NCI-H146 (cell line): Measurements from ENCODE around the gene HOXB5.

Source experiments
- DNase-seq: peaks from one replicate; lab custom pipeline; 2025; lab: John Stamatoyannopoulos, UW

The HOXB5 gene

DNA sequence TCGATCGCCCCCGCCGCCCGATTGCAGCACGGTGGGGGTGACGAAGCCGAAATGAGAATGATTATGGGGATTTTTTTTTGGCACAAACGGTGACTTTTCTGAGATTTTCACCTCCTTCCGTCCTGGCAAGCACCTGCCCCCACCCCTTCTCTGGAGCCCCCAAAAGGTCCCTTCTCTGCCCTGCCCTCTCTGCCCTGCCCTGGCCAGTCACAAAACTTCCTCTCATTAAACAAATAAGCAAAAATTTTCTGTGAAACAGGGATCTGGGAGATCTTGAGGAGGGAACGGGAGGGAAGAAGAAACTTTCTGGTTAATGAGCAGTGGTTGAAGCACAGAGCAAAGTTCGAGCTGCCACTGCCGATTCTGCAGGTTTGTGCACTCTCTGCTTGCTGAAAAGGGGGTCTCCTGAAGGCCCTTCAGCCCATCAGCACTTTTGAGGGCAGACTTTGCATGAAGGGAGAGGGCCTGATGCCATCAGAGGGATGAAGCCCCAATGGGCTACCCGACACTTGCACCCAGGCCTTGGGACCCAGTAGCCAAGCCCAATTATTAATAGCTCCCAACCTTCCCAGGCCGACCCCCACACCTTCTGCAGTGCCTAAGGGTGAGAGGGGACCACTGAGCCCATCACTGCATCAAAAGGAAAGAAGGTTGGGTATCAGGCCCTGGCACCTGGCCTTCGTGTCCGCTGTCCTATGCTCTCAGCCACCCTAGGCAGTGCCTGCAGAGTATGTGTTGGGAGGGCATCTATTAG, 22.6 kb upstream of the HOXB5 start:
- DNase-seq, result no peak

DNA sequence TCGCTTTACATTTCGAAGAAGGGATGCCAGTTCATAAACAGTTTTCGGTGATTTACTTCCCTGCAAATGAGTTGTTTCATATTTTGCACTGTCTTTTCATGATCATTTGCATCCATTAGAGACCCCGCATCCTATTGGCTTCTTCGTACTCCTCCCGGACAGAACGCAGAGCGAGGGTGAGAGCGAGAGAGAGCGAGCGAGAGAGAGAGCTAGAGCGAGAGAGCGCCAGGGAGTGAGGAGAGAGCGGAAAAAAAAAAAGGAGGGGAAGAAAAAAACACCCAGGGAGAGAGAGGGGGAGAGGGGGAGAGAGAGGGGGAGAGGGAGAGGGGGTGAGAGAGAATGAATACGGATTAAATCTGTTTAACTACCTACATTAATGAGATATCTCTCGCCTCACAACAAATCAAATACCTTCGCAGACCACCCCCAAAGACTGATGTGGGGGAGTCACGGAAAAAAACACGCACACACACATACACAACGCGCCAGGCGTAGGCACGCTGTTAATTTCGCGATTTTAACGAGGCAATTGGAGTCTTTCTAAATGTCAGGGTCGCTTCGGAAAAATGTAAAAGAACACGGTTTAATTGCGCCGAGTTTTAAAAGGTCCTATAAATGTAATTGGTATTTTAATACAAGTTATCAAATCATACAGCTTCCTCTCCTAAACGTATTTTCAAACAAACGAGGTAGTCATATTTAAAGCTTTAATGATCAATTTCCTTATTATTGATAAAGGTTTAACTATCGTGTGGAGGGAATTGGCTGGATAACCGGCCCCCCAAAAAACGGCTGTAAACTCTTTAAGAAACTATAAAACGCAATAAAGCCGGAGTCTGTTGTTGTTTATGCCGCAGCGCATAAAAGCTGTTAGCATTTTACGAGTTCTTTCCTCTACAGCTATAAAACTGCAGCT, 21.7 kb upstream of the HOXB5 start, which contains the start of gene HOXB8:
Gene HOXB8 (minus strand): TSS at position 246 of the 916 bp plus-strand sequence. CDS start 588 bp downstream, outside the sequence.
- no peak for DNase-seq

DNA sequence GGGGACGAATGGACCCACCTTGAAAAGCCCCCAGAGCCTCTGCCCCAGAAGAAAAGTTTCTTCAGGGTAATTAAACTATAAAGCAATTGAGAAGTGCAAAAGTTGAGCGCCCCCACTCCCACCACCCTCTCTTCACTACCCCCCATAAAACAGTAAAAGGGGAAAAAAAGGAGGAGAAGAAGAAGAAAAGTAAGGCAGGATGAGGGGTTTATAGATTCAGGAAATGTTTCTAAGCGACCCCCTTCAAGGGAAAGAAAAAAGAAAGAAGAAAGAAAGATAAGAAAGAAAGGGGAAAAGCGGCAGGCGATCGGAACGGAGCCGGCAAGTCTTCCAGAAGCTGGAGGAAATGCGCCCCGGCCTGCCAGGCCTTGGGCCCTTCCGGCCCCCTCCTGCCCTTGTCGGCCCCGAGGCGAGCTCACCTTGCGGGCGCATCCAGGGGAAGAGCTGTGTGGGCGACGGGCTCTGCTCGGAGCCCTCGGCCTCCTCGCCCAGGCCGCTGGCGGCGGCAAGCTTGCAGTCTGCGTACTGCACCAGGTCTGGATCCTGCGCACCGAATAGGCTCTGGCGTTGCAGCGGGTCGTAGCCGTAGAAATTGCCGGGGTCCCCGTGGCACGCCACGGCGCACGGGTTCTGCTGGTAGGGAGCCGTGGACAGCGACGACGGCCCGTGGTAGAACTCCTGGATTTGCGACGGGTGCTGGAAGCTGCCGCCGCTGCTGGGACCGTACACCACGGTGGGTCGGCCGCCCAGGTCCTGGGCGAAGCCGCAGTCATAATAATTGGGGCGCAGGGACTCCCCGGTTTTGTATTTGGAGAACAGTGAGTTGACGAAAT, 20.5 kb upstream of the HOXB5 start:
- no peak for DNase-seq

DNA sequence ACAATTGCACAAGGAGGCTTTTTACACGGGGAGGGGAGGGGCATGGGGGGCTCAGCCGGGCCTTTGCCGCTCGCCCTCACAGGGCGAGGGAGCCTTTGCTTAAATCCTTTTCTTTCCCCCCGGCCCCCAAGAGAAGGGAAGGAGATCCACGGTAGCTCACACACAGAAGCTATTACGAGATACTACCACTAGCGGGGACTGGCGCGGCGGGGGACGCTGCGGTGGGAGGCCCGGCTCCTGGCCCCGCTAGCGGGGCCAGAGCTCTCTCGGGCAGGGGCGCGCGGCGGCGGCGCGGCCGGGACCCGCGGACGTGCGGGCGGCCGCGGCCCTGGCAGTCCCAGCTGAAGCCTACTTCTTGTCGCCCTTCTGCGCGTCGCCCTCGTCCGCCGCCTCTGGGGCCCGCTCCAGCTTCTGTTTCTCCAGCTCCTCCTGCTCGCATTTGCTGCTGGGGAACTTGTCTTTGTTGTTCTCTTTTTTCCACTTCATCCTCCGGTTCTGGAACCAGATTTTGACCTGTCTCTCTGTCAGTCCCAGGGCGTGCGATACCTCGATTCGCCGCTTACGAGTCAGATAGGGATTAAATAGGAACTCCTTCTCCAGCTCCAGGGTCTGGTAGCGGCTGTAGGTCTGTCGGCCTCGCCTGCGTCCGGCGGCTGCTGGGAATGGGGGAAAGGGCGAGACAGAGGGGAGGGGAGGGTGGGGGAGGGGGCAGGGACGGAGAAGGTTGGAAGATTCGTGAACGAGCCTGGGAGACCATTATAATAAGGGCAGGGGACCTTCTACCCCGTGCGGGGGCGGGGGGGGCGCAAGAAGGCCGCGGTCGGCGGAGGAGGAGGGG, 19.5 kb upstream of the HOXB5 start:
- no peak for DNase-seq

DNA sequence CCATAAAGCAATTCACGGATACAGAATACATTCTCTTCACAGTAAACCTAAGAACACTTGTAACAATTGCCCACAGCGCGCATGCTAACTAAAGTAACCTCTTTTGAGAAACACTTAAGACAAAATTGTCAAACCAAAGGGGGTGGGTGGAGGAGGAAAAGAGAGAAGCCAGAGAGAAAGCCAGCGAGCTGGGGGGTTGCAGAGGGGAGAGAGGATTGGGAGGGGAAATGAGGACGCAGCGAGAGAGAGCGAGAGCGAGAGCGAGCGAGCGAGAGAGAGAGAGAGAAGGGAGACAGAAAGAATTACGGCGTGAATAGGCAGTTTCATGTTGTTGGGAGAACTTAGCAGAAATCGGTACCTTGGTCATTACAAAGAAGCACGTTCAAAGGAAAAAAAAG, 18.9 kb upstream of the HOXB5 start:
- DNase-seq, result peak; percentile 41

DNA sequence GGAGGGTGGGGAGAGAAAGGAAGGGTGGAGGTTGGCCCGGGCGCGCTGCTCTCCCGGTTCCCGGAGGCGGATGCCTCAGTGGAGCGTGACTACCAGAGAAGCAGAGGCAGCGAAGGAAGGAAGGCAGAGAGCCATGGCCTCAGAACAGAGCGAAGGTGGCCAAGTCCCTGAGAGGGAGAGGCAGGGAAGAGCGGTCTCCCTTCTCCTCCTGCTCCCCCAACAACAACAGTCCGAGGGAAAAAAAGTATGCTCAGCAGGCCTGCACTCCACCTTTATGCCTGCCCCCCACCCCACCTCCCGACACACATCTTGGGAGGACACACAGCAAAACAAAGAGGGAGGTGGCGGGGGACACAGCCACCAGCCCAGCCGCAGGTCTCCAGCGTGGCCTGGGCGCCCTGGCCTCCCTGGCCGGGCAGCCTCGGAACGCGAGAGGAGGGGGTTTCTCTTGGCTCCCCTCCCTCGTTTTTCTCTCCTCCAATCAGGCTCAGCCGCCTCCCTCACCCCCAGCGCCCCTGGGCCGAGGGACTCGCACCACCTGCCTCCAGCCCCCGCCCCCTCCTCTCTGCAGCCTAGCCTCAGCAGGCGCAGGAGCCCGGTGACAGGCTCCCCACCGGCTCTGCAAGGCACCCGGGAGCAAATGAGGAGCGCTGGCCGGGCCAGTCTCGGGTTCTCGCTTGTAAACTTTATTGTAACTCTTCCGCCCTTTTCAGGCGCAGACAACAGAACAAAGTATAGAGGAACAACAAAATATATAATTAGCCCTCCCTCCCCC, 18.3 kb upstream of the HOXB5 start:
- peak; percentile 88 for DNase-seq

DNA sequence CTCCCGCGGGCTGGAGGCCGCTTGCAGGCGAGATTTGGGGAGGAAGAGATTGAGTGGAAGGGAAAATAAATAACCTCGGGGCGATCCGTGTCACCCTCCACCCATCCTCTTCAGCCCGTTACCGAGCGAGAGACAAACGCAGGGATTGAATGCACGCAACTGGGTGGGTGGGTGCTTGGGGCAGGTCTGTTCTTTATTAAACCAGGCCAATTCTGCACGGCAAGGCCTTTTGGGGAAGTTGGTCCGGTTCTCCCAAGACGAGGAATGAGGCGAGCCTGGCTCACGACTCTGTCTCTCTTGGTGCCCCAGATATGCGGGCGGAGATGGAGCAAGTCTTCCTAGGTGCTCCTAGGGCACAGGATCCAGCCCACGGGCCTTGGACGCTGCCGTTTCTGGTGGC, 17.6 kb upstream of the HOXB5 start:
- DNase-seq, result peak; percentile 59

DNA sequence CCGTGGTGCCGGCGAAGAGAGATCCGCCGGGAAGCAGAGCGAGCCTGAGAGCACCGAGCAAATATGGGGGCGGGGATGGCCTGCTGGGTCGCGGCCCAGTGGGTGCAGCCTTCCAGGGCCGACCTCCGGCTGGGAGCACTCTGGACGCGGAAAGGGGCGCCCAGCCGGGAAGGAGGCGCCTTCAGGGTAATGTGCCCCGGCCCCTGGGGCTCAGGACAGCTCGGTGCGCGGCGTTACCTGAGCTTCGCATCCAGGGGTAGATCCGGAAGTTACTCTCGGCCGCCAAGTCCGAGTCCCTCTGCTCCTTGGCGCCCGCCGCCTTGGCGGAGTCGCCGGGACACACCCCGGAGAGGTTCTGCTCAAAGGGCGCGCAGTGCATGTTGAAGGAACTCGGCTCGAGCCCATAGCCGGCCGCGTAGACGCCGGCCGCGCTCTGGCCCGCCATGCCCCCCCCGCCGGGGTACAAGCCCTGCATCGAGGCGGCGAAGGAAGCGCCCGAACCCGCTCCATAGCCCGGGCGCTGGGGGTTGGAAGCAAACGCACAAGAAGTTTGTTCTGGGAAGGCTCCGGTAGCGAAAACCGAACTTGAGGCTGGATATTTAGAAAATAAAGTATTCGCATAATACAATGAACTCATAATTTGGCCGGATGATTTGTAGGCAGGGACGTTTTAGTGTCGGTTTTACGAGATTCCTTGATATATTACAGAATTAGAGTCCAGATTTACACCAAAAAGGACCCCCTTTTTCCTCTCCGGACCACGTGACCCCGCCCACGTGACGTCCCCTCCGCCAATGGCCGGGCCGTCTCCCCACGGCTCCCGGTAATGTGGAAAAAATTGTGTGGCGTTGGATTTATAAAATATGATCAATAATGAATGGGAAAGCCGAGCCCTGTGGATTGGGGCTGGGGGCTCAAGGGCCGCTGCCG, 17.0 kb upstream of the HOXB5 start, which contains the start of gene HOXB7:
Gene HOXB7 (minus strand): TSS at position 736 of the 930 bp plus-strand sequence. CDS start 99 bp downstream, at position 637.
- DNase-seq, result peak; percentile 72

DNA sequence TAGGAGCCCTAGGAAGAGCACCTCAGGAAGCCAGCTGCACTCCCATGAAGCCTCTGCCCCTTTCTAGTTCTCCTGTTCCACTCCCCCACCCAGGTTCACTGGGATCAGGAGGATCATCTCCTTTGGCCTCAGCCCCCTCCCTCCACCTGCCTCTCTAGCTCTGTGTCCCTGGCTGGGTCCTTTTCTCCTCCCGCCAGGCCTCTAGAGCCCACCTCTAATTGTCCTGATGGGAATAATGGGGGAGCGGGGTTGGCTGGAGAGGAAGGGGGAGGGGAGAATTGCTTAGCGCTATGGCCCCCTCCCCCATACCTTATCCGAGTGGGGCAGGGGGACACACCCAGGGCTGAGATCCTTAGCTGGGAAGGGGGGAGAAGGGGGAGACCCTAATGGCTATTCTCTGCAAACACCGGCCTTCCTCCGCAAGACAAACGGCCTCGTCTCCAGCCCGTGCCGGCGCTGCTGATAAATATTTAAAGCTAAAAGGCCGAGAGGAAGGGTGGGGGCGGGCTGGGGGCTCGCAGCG, 16.2 kb upstream of the HOXB5 start:
- DNase-seq, result peak; percentile 57

DNA sequence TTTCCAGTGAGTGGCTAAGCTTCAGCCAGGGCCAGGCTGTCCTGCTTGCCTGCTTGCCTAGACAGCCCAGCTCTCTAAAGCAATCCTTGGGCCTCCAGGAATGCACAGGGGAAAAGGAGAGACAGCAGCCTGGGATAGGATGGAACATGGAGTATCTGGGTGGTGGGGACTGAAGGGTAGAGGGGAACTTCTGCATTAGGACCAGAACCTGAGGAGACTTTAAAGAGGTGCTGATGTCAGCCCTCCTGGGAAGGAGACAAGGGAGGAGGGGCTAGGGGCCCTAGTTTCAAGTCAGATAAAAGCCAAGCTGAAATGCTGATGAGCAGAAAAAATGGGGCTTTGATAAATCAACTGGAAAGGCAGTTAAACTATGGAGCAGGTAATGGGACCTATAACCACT, 15.5 kb upstream of the HOXB5 start:
- no peak for DNase-seq

DNA sequence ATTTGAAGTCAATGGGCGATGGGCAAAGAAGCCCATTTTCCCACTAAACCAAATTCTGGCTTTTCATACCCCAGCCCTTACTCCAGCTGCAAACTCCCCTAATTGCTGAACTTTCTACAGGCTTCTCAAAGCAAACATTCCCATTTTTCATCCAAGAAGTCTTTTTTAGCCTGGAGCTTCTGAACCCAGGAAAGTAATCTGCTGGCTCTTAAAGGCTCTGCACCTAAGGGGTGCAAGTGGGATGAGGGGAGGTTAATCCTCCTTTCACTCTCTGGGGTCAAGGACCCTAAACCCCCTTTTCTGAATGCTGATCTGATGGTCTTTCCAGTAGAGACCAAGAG, 14.9 kb upstream of the HOXB5 start:
- no peak for DNase-seq

DNA sequence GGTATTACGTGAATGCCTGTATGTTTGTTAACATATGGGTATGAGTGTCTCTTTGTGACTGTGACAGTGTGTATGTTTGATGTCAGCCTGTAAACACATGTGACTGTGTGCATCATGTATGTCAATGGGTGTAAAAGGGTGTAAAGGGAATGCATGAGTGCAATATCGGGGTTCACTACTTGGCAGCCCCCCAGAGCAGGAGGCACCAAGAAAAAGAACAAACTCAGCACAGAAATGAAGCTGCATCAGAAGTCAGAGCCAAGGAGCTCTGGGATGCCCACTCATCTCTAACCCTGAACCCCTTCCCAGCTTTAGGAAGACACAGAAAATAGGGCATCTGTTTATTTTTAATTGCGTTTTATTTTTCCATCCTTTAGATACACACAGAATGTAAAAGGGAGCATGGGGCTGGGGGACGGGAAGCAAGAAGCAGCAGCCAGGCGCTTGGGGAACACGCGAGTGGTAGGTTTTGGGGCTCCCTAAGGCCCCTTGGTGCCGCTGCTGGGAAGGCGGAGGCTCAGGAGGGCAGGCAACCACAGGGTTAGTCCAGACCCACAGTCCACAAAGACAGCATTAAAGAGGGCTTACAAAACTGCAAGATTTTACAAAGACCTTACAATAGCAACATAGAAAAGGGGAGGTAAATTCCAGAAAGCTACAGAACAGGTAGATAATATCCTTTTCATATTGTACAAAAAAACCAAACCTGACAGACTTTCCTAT, 13.5 kb upstream of the HOXB5 start:
- DNase-seq, result no peak

DNA sequence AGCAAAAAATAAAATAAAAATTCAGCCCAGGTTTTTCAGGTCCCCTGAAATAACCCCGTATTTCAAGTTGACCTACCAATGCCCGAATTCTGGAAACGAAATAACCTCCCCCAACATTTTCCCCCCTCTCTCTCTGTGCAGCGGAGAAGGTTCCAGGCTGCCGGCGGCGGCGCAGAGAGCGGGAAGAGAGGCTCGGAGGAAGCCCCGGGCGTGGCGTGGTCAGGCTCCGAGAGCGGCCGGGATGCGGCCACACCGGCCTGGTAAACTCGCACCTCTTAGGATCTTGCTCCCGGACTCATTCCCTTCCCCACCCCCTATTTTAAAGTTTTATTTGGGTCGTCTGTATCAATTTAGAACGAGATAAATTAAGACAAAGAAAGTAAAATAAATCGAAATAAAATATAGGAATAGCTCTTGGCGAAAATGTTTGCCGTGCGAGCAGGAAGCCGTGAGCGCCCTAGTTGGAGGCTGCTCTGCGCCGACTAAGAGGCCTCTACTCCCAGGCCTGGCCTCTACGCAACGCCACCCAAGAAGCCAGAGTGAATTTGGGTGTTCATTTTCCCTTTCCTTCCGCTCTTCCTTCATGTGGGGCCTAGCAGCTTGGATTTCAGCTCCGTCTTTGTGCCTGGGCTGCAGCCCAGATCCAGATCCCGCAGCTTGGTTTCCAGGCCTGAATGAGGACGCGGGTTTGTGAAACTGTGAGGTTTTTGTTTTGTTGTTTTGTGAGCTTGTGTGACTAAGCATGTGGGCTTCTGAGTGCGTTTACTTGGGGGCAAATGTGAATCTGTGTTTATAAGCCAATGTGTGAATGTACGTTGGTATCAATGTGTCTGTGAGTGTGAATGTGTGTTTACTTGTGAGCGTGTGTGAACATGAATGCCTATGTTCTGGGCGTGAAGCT, 12.7 kb upstream of the HOXB5 start:
- no peak for DNase-seq

DNA sequence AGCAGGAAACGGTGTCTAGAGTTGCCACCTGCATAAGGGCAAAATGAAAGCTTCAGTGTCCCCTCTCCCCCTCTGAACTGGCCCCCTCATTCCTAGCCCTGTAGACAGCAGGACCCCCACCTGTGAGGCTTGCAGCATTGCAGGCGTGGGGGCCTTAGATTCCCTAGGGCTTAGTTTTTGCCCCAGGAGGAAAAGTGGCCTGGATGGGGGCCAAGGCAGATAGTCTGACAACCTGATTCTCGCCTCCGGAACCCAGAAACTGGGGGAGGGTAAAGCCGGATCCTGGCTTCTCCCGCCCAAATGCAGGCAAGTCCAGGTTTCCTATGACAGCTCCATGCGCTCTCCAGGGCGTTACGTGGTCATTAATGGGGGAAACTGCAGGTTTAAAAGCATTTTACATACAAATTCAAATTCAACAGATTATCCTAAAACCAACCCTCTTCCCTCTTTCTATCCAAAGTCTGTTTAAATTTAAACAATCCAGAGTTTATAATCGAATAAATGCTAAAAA, 11.9 kb upstream of the HOXB5 start:
- DNase-seq, result no peak

DNA sequence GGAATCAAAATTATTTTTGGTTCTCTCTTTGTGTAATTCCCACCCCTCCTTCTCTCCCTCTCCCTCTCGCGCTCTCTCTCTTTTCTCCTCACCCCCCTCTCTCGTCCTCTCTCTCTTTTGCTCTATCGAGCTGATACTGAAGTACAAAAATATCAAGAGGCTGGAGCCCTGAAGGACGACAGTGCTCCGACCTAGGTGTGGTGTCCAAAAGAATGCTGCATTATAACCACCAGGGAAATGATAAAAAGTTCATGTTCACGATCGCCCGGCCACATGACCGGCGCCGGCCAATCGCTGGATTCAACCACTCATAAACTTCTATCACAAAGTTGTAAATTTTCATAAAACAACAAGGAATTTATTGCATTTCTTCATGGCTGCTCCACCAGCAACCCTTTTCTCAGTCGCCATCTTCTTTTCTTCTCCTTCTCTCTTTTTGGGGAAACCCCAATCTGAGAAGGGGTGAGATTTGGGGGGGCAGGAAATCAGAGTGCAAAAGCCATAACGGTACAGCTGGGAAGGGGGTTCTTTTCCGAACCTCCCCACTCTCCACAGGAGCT, 11.3 kb upstream of the HOXB5 start, which contains the start of gene HOXB6:
Gene HOXB6 (minus strand): TSS at position 217 of the 560 bp plus-strand sequence. CDS start 6,836 bp downstream, outside the sequence.
- DNase-seq, result no peak

DNA sequence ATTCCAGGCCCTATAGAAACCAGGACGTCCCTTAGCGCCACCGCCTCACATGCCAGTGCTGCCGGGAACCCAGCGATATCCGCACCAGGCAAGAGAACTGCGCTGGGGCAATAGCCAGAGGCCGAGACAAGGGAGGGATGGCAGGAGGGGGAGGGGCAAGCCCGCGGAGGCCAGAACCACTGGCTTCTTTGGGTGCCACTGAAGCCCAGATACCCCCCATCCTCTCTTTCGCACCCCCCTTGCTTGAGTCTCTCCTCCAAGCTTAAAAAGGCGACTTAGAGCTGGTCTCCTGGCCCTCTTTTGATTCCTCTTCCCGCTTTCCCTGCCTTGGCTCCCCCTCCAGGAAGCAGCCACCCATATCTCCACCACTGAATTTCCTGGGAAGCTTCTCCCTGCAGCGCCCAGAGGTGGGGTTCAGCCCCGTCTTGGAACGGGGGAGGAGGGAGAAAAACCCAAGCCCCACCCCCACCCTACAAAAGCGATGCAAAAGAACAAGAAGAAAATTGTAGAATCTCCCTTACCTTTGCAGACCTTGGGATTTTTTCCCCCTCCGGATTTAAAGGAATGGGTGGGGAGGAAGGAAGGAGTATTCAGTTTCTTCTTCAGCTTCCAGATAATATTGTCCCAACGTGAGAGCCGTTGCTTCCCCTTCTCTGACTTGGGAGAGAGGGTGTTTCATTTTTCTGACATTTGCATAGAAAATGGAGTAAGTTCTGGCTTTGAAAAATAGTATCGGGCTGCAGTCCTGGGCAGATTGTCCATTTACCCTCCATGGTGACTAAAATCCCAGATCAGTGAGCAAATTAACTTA, 10.6 kb upstream of the HOXB5 start:
- DNase-seq, result peak; percentile 19
